GM20000 (cell line): Measurements from ENCODE around the gene OPALIN.

Experiments
- DNase-seq: peaks from one replicate; pipeline ENCODE4 v3.0.0; 2012; ENCODE audit warnings: low spot score
- CTCF ChIP-seq: IDR thresholded peaks from 2 replicates; pipeline ENCODE4 v1.5.1; 2012; ENCODE audit warnings: mild to moderate bottlenecking, control low read depth; ENCODE audit errors: extremely low read depth, missing control alignments

OPALIN gene

GRCh38 chr10:96374639-96374984 is 15.8 kb upstream of the OPALIN start:
- no peak for TF ChIP-seq CTCF
- no peak for DNase-seq

- DNase-seq: no peak
- no peak for TF ChIP-seq CTCF
These were observed 15.2 kb upstream of the OPALIN start for GRCh38 chr10:96374004-96374403.

GRCh38 chr10:96371356-96371755 is 12.6 kb upstream of the OPALIN start:
- TF ChIP-seq CTCF: no peak
- no peak for DNase-seq

- peak; percentile 70 for DNase-seq
- peak; percentile 59 for TF ChIP-seq CTCF
These were observed 11.9 kb upstream of the OPALIN start for GRCh38 chr10:96370584-96371157.

- no peak for DNase-seq
These were observed 11.2 kb upstream of the OPALIN start for GRCh38 chr10:96369890-96370583.

GRCh38 chr10:96368971-96369370 is 10.2 kb upstream of the OPALIN start:
- no peak for TF ChIP-seq CTCF
- DNase-seq: no peak

More at GRCh38 chr10:96369890-96370583, 11.2 kb upstream of the OPALIN start:
- no peak for TF ChIP-seq CTCF

GRCh38 chr10:96367470-96367869 is 8.7 kb upstream of the OPALIN start:
- no peak for TF ChIP-seq CTCF
- DNase-seq: no peak
